GM18909 (cell line): Measurements from ENCODE around the gene CTDP1.
"Not testable (repeated sequence)": the region's sequence is repeated elsewhere in the genome, so short reads cannot be mapped to it uniquely, and the experiment has no call there.

ENCODE experiments used
- ATAC-seq: cut with Tn5 transposase; IDR thresholded peaks from one replicate; pipeline ENCODE4 v1.9.1; 2021; ENCODE audit warnings: mild to moderate bottlenecking; ENCODE audit not compliant: unreplicated experiment, poor library complexity

The CTDP1 gene

DNA sequence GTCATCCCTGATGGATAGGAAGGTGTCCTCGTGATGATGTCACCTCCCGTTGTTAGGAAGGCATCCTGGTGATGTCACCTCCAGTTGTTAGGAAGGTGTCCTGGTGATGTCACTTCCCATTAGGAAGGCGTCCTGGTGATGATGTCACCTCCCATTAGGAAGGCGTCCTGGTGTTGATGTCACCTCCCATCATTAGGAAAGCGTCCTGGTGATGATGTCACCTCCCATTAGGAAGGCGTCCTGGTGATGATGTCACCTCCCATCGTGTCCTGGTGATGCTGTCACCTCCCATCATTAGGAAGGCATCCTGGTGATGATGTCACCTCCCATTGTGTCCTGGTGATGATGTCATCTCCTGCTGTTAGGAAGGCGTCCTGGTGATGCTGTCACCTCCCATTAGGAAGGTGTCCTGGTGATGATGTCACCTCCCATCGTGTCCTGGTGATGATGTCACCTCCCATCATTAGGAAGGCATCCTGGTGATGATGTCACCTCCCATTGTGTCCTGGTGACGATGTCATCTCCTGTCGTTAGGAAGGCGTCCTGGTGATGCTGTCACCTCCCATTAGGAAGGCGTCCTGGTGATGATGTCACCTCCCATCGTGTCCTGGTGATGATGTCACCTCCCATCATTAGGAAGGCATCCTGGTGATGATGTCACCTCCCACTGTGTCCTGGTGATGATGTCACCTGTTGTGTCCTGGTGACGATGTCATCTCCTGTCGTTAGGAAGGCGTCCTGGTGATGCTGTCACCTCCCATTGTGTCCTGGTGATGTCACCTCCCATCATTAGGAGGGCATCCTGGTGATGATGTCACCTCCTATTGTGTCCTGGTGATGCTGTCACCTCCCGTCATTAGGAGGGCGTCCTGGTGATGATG lies 40.1 kb downstream of the CTDP1 start:
- not testable (repeated sequence) for ATAC-seq

DNA sequence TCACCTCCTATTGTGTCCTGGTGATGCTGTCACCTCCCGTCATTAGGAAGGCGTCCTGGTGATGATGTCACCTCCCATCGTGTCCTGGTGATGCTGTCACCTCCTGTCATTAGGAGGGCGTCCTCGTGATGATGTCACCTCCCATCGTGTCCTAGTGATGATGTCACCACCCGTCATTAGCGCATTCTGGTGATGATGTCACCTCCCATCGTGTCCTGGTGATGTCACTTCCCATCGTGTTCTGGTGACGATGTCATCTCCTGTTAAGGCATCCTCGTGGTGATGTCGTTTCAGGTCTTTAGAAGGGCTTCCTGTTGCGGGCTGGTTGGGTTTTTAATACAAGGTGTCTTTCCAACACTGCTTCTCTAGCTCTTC lies 40.7 kb downstream of the CTDP1 start:
- ATAC-seq = no peak

DNA sequence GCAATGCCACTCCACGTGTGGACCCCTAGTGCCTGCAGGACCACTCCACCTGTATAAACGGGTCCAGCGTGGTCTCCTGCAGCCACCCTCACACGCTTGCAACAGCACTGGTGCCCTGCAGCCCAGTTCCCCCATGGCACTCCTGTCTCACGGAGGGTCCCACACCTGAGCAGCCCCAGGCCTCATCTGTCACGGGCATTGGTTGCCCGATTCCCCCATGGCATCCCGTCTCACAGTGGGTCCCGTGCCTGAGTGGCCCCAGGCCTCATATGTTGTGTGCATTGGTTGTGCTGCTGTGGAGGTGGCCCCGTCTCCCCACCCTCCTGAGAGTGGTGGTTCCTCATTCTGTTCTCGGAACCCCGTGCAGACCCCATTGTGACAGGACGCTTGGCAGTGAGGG lies 43.4 kb downstream of the CTDP1 start:
- no peak for ATAC-seq

DNA sequence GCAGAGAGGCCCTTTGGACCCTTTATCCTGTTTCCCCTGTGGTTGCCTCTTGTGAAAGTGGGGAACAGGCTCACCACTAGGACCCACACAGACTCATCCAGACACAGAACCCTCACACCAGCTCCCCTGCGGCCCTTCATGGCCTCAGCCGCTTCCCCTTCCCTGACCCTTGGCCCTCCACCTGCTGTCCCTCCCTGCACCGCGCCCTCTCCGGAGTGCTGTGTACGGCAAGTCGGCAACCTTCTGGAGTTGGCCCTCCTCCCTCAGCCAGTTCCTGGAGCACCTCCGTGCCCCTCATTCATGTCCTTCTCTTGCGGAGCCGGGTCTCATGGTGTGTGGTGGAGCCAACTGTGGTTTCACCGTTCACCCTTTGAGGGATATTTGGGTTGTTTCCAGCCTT lies 44.0 kb downstream of the CTDP1 start:
- ATAC-seq = no peak

DNA sequence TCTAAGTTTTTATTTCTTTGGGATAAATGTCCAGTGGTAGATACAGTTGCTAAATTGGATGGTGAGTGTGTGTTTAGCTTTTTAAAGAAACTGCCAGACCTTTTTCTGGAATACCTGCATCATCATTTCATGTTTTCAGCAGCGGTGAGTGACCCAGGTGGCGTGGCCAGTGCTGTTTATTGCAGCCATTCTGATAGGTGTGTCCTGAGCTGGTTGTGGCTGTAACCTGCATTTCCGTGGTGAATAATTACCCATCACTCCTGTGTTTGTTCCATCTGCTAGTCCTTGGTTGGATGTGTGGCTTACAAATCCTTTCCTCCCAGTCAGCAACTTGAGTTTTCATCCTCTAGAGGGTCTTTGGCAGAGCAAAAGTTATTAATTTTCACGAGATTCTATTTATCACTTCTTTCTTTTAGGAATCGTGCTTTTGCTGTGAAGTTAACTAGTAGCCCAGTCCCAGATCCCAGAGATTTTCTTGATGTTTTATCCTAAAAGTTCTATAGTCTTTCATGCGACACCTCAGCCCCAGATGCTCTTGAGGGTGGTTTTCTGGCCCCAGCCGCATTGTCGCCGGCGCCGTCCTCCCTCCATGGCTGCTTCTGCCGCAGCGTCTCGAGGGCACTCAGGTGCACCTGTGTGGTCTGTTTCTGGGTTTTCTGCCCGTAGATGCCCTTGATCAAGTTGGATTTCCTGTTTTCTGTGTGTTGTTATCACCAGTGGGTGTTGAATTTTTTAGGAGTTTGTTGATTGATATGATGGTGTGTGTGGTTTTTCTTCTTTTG lies 44.9 kb downstream of the CTDP1 start:
- no peak for ATAC-seq

DNA sequence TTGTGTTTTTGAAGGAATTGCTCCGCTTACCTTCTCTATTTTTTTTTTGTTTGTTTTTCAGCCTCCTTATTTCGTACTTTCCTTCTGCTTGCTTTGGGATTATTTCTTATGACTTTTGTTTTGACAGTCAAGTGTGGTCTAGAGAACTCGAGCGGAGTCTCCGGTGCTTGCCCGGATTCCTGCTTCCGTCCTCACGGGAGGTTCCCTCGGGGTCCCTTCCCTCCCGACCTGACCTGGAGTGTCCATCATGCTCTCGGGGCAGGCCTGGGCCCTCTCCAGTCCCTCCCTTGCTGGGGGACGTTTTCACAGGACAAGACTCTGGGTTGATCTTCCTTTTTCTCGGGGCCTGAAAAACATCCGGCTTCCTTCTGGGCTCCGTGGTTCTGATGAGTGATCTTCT lies 45.9 kb downstream of the CTDP1 start:
- no peak for ATAC-seq

DNA sequence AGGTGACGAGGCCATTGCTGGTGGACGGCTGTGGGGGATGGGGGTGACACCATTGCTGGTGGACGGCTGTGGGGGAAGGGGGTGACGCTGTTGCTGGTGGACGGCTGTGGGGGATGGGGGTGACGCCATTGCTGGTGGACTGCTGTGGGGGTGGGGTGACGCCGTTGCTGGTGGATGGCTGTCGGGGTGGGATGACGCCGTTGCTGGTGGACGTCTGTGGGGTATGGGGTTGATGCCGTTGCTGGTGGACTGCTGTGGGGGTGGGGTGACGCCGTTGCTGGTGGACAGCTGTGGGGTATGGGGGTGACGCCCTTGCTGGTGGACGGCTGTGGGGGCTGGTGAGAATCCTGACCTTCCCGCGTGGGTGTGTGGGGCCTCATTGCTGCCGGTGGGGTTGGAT lies 47.1 kb downstream of the CTDP1 start:
- no peak for ATAC-seq

DNA sequence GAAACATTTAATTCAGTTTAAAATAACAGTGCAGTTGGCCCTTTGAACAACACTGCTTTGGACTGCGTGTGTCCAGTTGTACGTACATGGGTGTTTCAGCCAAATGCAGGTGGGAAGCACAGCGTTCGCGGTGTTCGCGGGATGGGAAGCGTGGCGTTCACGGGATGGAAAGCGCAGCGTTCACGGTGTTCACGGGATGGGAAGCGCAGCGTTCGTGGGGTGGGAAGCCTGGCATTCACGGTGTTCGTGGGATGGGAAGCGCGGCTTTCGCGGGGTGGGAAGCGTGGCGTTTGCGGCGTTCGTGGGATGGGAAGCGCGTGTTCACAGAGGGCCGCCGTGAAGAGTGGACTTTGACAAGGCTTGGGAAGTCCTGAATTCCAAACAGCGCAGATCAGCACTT lies 47.6 kb downstream of the CTDP1 start:
- ATAC-seq = no peak

DNA sequence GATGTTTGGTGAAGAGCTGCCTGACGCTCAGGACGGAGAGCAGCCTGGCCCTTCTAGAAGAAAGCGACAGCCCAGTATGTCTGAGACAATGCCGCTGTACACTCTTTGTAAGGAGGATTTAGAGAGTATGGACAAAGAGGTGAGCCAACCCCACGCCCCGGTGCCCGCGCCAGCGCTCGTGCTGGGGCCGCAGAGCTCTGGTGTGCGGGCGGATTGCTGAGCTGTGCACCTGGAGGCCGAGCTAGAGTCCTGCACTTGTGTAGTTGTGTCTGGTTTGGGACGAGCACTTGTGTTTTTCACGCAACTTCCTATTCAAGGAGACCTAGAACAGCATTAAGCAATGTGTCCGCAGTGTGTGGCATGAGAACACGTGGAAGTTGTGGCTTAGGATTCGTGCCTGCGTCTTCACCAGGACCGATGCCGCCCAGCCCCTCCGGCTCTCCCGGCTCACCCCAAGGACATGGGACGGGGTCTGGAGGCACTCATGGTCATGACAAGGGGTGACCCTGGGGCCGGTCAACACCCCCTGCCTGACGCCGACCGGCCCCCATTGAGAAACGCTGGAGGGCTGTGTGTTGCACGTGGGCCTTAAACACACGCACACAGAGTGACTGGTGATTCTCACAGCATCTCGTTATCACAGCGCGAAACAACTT lies 49.5 kb downstream of the CTDP1 start:
- no peak for ATAC-seq

DNA sequence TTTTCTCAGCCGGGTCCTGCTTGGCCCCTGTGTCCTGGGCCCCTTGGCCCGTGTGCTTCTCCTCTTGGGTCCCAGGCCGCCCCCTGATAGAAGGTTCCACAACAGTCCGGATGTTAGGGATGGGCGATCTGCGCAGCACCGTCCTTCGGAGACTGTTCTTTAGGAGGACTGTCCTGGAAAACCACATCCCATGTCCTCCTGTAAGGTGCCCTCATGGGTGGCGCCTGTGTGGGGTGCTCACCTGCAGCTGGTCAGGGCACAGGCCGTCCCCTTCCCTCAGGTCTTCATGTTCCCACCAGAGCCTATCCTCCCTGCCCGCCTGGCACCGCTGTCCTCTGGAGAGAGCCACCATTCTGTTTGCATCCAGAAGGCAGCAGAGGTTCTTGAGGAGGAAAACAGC lies 50.0 kb downstream of the CTDP1 start:
- ATAC-seq = no peak

DNA sequence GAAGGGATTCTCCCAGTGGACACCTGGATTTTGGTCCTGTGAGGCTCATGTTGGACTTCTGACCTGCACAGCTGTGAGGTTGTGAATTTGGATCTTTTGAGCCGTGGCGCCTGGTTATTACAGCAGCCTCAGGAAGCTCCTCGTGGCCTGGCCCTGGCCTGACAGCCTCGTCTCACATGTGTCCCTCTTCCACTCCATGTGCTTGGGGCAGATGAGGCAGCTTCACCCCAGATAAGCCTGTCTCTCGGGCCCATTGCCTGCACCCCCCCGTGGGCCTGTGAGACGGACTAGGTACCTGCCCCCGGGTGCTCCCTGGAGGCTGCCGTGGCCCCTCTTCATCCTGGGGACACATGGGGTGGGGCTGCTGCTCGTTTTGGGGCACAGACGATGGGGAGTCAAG lies 51.2 kb downstream of the CTDP1 start:
- no peak for ATAC-seq

DNA sequence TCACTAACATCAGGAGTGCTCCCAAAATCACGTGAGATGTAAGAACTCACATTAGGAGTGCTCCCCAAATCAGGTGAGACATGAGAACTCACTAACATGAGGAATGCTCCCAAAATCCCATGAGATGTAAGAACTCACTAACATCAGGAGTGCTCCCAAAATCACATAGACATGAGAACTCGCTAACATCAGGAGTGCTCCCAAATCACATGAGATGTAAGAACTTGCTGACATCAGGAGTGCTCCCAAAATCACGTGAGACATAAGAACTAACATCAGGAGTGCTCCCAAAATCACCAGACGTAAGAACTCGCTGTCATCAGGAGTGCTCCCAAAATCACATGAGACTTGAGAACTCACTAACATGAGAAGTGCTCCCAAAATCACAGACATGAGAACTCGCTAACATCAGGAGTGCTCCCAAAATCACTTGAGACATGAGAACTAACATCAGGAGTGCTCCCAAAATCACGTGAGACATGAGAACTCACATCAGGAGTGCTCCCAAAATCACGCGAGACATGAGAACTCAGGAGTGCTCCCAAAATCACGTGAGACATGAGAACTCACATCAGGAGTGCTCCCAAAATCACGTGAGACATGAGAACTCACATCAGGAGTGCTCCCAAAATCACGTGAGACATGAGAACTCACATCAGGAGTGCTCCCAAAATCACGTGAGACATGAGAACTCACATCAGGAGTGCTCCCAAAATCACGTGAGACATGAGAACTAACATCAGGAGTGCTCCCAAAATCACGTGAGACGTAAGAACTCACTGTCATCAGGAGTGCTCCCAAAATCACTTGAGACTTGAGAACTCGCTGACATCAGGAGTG lies 52.5 kb downstream of the CTDP1 start:
- ATAC-seq = not testable (repeated sequence)

DNA sequence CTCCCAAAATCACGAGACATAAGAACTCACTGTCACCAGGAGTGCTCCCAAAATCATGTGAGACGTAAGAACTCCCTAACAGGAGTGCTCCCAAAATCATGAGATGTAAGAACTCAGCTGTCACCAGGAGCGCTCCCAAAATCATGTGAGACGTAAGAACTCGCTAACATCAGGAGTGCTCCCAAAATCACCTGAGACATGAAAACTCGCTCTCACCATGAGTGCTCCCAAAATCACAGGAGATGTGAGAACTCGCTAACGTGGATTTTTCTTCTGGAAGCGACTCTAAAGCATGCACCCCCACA lies 53.1 kb downstream of the CTDP1 start:
- no peak for ATAC-seq

DNA sequence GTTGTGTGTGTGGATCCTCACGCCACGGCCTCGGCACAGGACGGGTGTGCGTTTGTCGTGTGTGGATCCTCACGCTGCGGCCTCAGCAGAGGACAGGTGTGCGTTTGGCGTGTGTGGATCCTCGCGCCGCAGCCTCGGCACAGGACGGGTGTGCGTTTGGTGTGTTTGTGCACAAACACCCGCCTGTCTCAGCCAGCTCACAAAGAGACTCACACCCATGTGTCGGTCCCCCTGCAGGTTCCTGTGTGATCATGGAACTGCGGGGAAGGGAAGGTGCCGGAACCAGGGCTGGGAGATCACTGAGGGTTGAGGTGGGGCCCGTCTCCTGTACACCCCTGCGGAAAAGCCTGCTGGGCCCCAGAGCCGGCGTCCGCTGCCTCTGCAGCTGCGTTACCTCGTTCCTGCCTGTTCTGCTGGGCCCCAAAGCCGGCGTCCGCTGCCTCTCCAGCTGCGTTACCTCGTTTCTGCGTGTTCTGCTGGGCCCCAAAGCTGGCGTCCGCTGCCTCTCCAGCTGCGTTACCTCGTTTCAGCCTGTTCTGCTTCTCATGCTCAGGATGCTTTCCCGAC lies 53.6 kb downstream of the CTDP1 start:
- no peak for ATAC-seq

DNA sequence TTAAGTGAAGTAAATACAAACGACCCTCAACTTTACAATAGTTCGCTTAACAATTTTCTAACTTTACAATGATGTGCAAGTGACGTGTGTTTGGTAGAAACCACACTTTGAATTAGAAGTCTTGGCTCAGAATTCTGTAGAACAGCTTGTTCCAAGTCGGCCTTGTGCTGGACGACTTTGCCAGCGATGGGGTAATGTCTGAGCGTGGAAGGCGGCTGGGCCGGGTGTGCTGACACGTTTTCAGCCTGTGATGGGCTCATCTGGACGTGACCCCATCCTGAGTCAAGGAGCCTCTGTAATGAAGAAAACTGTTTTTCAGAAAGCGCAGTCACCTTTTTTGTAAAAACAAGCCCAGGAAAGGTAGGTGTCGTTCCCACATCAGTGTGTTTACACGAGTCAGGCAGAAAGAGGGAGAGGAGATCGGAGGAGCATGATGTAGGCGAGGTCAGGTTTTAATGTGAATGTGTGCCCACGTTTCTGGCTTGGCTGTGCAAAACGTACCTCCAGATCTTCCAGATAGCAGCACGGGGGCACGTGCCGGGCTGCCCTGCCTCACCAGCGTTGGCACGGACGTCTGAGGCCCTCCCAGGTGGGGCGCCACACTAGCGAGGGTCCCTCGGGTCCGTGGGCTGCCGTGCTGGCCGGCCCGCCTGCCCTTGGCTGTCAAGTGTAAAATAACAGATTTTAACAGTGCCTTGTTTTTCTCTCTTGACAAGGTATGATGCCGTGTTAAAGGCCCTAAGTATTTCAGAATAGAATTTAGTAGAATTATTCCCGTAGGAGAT lies 54.6 kb downstream of the CTDP1 start:
- no peak for ATAC-seq

DNA sequence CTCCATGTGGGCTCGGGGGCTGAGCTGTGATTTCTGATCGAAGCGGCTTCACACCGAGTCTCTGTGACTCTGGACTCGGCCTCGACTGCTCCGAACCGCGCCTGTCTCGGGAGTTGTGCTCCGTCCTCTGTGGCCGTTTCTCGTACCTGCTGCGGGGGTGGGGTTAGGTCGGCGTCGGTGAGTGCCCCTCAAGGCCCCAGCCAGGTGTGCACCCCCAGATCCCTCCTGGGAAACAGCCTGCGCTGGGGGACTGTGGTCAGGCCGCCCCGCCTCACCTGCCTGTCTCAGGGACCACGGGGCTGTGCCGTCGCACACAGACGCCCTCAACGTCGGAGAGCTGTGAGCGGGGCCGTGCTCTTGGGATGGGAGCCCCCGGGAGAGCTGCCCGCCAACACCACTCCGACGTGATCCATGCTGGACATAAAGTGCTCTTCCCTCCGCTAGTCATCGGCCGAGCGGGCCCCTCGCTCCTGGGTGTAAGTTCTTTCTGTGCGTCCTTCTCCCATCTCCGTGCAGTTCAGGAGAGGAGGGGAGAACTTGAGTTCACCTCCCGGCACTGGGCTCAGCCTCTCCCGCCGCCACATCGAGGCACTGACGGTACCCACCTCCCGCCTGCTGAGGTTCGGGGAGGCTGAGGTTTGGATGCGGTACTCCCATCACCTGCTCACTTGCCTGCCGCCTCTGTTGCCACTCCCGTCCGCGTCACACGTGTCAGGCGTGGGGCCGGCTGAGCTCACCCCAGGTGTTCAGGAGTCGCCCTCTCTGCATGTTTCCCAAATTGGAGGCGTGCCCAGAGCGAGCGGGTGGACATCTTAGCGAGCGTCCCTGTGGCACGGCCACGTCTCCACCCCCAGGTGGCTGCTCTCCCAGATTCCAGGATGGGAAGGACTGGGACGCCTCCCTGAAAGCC lies 55.7 kb downstream of the CTDP1 start:
- ATAC-seq = no peak

DNA sequence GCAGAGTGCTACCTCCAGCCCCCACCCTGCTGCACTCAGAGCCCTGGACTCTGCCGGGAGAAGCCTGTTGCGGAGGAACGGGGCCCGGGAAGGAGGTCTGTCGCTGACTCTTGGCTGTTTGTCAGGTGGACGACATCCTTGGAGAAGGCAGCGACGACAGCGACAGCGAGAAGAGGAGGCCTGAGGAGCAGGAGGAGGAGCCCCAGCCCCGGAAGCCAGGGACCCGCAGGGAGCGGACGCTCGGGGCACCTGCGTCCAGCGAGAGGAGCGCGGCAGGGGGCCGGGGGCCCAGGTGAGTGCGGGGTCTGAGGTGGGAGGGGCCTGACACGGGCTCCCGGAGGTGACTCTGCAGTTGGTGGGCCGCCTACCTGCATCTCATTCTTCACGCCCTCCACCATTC lies 56.6 kb downstream of the CTDP1 start:
- no peak for ATAC-seq

DNA sequence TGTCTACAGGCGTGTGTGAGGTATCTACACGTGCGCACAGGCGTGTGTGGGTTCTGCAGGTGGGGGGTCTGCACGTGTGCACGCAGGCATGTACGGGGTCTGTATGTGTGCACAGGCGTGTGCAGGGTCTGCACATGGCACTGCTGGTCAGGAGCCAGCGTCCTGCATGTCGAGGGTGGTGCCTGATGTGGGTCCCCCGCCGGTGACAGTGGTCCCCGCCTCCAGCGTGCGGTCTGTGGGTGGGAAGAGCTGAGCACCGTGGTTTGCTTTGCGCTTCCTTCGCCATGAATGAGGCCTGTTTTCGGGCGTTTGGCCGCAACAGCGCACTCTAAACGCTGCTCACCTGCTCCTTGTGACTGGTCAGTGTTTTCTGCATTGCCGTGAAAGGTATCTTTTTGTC lies 57.2 kb downstream of the CTDP1 start:
- no peak for ATAC-seq
